Body of pancreas (tissue), 4 donors: ENCODE measurements around the gene AMACR.

ENCODE experiments used
- CTCF ChIP-seq, 7 experiments: fragments of 450-650 bp in 4 of 7; fragments of 200-600 bp in 3 of 7; sonication (generic) in 3 of 7; IDR thresholded peaks; one replicate each; pipeline ENCODE4 v1.5.1; 2016 to 2019; ENCODE audit warnings: antibody characterized with exemption in 7 of 7
- POLR2A ChIP-seq, 3 donors: fragments of 450-650 bp; IDR thresholded peaks; one replicate each; pipeline ENCODE4 v1.6.1; 2016; ENCODE audit warnings: antibody characterized with exemption in 3 of 3, mild to moderate bottlenecking in 2 of 3

GRCh38 chr5:34009610-34010009 lies 1.8 kb upstream of the AMACR start:
- no peak for TF ChIP-seq POLR2A (IDR thresholded peaks at IDR 0.05)
- no peak for TF ChIP-seq CTCF (IDR thresholded peaks at IDR 0.05)
